Keratinocyte (primary cell): ENCODE results near the gene ID2. TPM values are rescaled to one million over a fixed set of nuclear protein-coding genes. Genes with fewer than 3 reads are reported as not detected.

Experiments used
- DNase-seq: peaks from one replicate; pipeline ENCODE4 v3.0.0-alpha.2; 2011; ENCODE audit warnings: low read depth, missing footprints, low spot score
- FAIRE-seq: peaks from 2 replicates; lab custom pipeline; 2011; peaks lifted over from hg19 to GRCh38; lab: Jason Lieb, UNC
- H2AFZ ChIP-seq: 2 replicates; pipeline ENCODE4 v1.6.0; 2012; ENCODE audit warnings: low read length, control low read depth, inconsistent platforms; ENCODE audit not compliant: control insufficient read depth
- H3K27ac ChIP-seq: 2 replicates; pipeline ENCODE4 v1.5.1; 2011; ENCODE audit warnings: low read length; ENCODE audit not compliant: control insufficient read depth, insufficient read depth
- H3K27me3 ChIP-seq: 3 replicates; pipeline ENCODE4 v1.6.0; 2011; ENCODE audit warnings: low read length; ENCODE audit not compliant: control insufficient read depth, insufficient read depth; ENCODE audit errors: extremely low read depth
- H3K36me3 ChIP-seq, 2 experiments: 2 replicates in 1 of 2; 3 replicates in 1 of 2; pipeline ENCODE4 v1.5.1; 2011; ENCODE audit warnings: low read length in 2 of 2, mild to moderate bottlenecking in 1 of 2; ENCODE audit not compliant: control insufficient read depth in 2 of 2, insufficient read depth in 2 of 2; ENCODE audit errors: extremely low read depth in 1 of 2
- H3K4me1 ChIP-seq: 3 replicates; pipeline ENCODE4 v1.5.1; 2011; ENCODE audit warnings: low read length; ENCODE audit not compliant: control insufficient read depth, insufficient read depth; ENCODE audit errors: extremely low read depth
- H3K4me2 ChIP-seq: 3 replicates; pipeline ENCODE4 v1.6.0; 2011; ENCODE audit warnings: low read depth, low read length; ENCODE audit not compliant: control insufficient read depth, insufficient read depth; ENCODE audit errors: extremely low read depth
- H3K4me3 ChIP-seq, 3 experiments: fragments of 200-600 bp in 1 of 3; sonication (generic) in 1 of 3; 2 replicates in 2 of 3; 3 replicates in 1 of 3; pipeline ENCODE4 v1.5.1; 2011 to 2016; ENCODE audit warnings: low read length in 3 of 3, mild to moderate bottlenecking in 3 of 3, control low read depth in 2 of 3, inconsistent platforms in 1 of 3, low read depth in 1 of 3, mixed read lengths in 1 of 3, mixed run types in 1 of 3, moderate library complexity in 1 of 3; ENCODE audit not compliant: control insufficient read depth in 2 of 3, insufficient read depth in 2 of 3; ENCODE audit errors: extremely low read depth in 1 of 3
- H3K79me2 ChIP-seq: 2 replicates; pipeline ENCODE4 v1.6.0; 2012; ENCODE audit warnings: low read length; ENCODE audit not compliant: control insufficient read depth, insufficient read depth
- H3K9ac ChIP-seq: 3 replicates; pipeline ENCODE4 v1.6.0; 2011; ENCODE audit warnings: low read length; ENCODE audit not compliant: control insufficient read depth, insufficient read depth; ENCODE audit errors: extremely low read depth
- H3K9me1 ChIP-seq: 3 replicates; pipeline ENCODE4 v1.6.0; 2011; ENCODE audit warnings: low read length; ENCODE audit not compliant: control insufficient read depth, insufficient read depth; ENCODE audit errors: extremely low read depth
- H3K9me3 ChIP-seq: 2 replicates; pipeline ENCODE4 v1.5.1; 2012; ENCODE audit warnings: low read depth, low read length; ENCODE audit not compliant: control insufficient read depth
- H4K20me1 ChIP-seq: 3 replicates; pipeline ENCODE4 v1.6.0; 2011; ENCODE audit warnings: low read length; ENCODE audit not compliant: control insufficient read depth, insufficient read depth; ENCODE audit errors: extremely low read depth
- EZH2 ChIP-seq: IDR thresholded peaks from one replicate; pipeline ENCODE4 v1.6.1; 2012; ENCODE audit warnings: inconsistent platforms, mild to moderate bottlenecking, low read length, moderate library complexity
- dilution Hi-C: fragments of 300-500 bp; cut with MboI; formaldehyde crosslinking; loops from one replicate; pipeline ENCODE4 v1.7.0; 2020; ENCODE audit warnings: low sequenced_read_pairs; ENCODE audit not compliant: extremely low pct_ligation_motif_present
- polyA plus RNA-seq, 5 experiments: library from polyadenylated mRNA; depleted of rRNA in 3 of 5; stranded (reverse) in 3 of 5; stranded (forward) in 1 of 5; unstranded in 1 of 5; fragments of >200 nt; gene quantifications; 1 replicate in 1 of 5; 2 replicates in 3 of 5; 3 replicates in 1 of 5; pipeline versions ENCODE4 v1.2.1 to v1.2.3, GENCODE V29; 2011 to 2012; ENCODE audit warnings: missing spikeins in 2 of 5, low read depth in 1 of 5, low replicate concordance in 1 of 5
- TF ChIP-seq, protein P1 (sequence below), 3 experiments: IDR thresholded peaks in 1 of 3; conservative IDR thresholded peaks in 1 of 3; optimal IDR thresholded peaks in 1 of 3; 2 replicates in 2 of 3; 3 replicates in 1 of 3; pipeline versions ENCODE3 to v1.5.1; 2011; ENCODE audit warnings: low read length in 3 of 3, mild to moderate bottlenecking in 3 of 3, moderate library complexity in 2 of 3, control low read depth in 1 of 3, inconsistent platforms in 1 of 3; ENCODE audit not compliant: insufficient read depth in 2 of 3; ENCODE audit errors: extremely low read depth in 1 of 3

The ID2 gene
- polyA plus RNA-seq, 1 donor (not counting 4 experiments of a cell fraction or from before 2014, with no cell fraction given), result 6.3 TPM

DNA sequence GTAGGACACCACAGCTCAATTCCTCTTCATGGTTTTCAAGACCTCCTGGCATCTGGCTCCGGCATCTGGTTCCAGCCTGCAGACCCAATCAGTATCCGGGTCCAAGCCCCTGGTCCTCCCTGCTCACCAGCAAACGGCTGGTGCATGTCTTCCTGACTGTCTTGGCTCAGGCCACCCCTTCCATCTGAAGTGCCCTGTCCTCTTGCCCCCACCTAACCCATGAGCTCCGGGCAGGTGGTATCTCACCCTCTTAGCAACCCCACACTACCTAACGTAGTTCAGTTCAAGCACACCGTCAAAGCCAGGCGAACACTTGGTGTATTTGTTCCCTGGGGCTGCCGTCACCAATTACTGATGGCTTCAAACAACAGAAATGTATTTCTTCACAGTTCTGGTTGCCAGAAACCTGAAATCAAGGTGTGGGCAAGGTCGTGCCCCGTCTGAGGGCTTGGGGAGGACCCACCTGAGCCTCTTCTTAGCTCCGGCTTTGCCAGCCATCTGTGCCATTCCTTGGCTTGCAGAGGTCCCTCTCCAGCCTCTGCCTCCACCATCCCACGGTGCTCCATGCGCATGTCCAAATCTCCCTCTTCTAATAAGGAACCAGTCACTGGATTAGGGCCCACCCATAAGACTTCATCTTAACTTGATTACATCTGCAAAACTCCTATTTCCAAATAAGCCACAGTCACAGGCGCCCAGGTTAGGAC lies 47.2 kb upstream of the ID2 start:
- H2AFZ ChIP-seq, result no peak overlapping the region
- H3K79me2 ChIP-seq, result no peaks in the 10 kb centered on the region
- no peak overlapping the region for H3K4me2 ChIP-seq
- no peak for DNase-seq
- no peaks in the 10 kb centered on the region for H3K4me1 ChIP-seq
- no peaks in the 10 kb centered on the region for H3K27me3 ChIP-seq
- H4K20me1 ChIP-seq, result no peaks in the 10 kb centered on the region
- no peaks in the 10 kb centered on the region for H3K9me3 ChIP-seq
- no peaks in the 10 kb centered on the region for H3K9me1 ChIP-seq
- H3K36me3 ChIP-seq, result no peaks in the 10 kb centered on the region
- TF ChIP-seq EZH2, result no peak
- TF ChIP-seq, protein P1, sequence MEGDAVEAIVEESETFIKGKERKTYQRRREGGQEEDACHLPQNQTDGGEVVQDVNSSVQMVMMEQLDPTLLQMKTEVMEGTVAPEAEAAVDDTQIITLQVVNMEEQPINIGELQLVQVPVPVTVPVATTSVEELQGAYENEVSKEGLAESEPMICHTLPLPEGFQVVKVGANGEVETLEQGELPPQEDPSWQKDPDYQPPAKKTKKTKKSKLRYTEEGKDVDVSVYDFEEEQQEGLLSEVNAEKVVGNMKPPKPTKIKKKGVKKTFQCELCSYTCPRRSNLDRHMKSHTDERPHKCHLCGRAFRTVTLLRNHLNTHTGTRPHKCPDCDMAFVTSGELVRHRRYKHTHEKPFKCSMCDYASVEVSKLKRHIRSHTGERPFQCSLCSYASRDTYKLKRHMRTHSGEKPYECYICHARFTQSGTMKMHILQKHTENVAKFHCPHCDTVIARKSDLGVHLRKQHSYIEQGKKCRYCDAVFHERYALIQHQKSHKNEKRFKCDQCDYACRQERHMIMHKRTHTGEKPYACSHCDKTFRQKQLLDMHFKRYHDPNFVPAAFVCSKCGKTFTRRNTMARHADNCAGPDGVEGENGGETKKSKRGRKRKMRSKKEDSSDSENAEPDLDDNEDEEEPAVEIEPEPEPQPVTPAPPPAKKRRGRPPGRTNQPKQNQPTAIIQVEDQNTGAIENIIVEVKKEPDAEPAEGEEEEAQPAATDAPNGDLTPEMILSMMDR (optimal IDR thresholded peaks at IDR 0.05 in 1 of 3, IDR thresholded peaks at IDR 0.05 in 1 of 3, conservative IDR thresholded peaks at IDR 0.05 in 1 of 3; ENCODE audit: extremely low read depth in 1 of 3, insufficient read depth in 2 of 3, low read length in 3 of 3), result no peak
- no peak overlapping the region for H3K9ac ChIP-seq
- dilution Hi-C loops, result no loop called here
- H3K27ac ChIP-seq, result no peak overlapping the region
- FAIRE-seq, result no peak
- no peak overlapping the region for H3K4me3 ChIP-seq

DNA sequence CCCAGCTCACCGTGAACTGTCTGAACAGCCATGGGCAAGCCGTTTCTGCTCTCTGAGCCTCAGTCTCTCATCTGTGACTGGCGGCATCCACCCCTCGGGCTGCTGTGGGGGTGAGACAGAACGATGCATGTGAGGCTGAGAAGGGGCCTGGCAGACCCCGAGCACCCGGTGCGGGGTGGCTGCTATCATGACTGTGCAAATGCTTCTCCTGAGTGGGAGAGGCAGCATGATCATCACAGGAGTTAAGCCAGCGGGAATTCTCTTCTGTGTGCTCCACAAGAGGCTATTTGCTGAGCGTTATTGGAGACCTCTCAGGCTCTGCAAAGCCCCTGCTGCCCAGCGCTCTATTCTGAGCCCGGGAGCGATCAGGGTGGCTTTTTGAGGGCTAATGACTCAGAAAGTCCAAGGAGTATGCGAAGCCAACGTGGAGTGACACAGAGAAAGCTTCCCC lies 45.8 kb upstream of the ID2 start:
- Histone ChIP-seq H3K36me3 (no peaks in the 10 kb centered on the region), H3K4me3 (no peak overlapping the region), H3K4me2 (no peak overlapping the region), H3K79me2 (no peaks in the 10 kb centered on the region), H3K27ac (no peak overlapping the region), H3K9me3 (no peaks in the 10 kb centered on the region), H3K4me1 (no peaks in the 10 kb centered on the region), H3K9ac (no peak overlapping the region), H3K9me1 (no peaks in the 10 kb centered on the region), H3K27me3 (no peaks in the 10 kb centered on the region), H2AFZ (no peak overlapping the region), H4K20me1 (no peaks in the 10 kb centered on the region)
- dilution Hi-C loops, result no loop called here
- TF ChIP-seq, protein P1 (optimal IDR thresholded peaks at IDR 0.05 in 1 of 3, IDR thresholded peaks at IDR 0.05 in 1 of 3, conservative IDR thresholded peaks at IDR 0.05 in 1 of 3; ENCODE audit: extremely low read depth in 1 of 3, insufficient read depth in 2 of 3, low read length in 3 of 3), result no peak
- TF ChIP-seq EZH2, result no peak
- DNase-seq, result no peak
- no peak for FAIRE-seq
